HFFc6 (cell line): ENCODE measurements around the gene ARRDC4. TPM values are rescaled to one million over a fixed set of nuclear protein-coding genes. Genes with fewer than 3 reads are reported as not detected.

Experiments
- DNase-seq: peaks from one replicate; pipeline ENCODE4 v3.0.0-alpha.2; 2018
- H3K27ac Mint-ChIP-seq: 2 replicates; pipeline ENCODE4 v1.8.0; 2020; ENCODE audit warnings: mild to moderate bottlenecking, mixed read lengths
- H3K27me3 Mint-ChIP-seq: 2 replicates; pipeline ENCODE4 v1.8.0; 2021; ENCODE audit warnings: mild to moderate bottlenecking, moderate library complexity, mixed read lengths; ENCODE audit not compliant: insufficient read depth
- H3K36me3 Mint-ChIP-seq: 2 replicates; pipeline ENCODE4 v1.8.0; 2021; ENCODE audit warnings: low read depth, mixed read lengths
- H3K4me1 Mint-ChIP-seq: 2 replicates; pipeline ENCODE4 v1.8.0; 2020; ENCODE audit warnings: low read depth, mixed read lengths
- H3K4me3 Mint-ChIP-seq: 2 replicates; pipeline ENCODE4 v1.8.0; 2020; ENCODE audit warnings: mild to moderate bottlenecking, moderate library complexity, mixed read lengths
- H3K9me3 Mint-ChIP-seq: 2 replicates; pipeline ENCODE4 v1.8.0; 2020; ENCODE audit warnings: mild to moderate bottlenecking, mixed read lengths
- total RNA-seq, 6 experiments: library from RNA; stranded (reverse); fragmentation: NEBNext Ultra II Directional; extraction: Animal tissue kit (Norgen Biotek cat#: 25700); gene quantifications; 2 replicates in 1 of 6; 3 replicates in 5 of 6; pipeline ENCODE4 v1.2.3, GENCODE V29; 2021
- TF ChIP-seq, protein P1 (sequence below): fragments of 200-600 bp; sonication (generic); IDR thresholded peaks from 2 replicates; pipeline ENCODE4 v1.5.0; 2021; ENCODE audit warnings: antibody characterized with exemption, mild to moderate bottlenecking

The ARRDC4 gene
- total RNA-seq, 6 experiments from 2014 or later = 20.2 to 60.1 (median 23.8) TPM

DNA sequence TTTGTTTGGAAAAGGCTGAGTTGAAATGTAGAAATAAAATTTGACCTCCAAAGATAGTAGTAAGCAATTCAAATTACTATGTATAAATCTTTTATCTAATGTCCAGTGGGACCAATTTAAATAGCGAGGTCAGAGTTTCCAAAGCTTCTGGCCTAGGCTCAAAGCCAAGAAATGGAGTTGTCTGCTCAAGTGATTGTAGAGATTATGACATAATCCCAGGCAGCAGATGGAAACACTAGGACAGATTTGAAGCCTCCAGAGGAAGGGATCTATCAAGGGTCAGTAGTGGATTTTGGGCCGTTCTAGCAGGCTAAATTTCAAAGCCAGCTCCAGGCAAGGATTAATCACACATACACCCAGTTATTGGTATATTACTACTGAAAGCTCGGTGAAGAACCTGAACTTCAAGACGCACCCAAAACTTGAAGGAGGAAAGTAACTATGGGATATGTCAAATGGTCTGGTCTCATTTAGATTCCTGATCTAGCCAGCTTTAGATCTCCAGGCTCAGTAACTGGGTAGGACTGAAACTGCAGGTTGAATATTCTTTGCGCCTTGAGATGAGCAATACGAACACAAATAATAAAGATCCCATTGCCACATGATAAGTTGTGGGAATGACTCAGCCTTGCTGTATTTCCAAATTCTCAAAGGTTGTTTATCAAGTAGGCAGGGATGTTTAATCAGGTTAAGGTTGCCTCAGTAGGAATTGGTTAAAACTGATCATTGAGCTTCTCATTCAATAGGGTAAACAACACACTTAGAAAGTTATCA lies 30.9 kb upstream of the ARRDC4 start:
- no peak overlapping the region for H3K27ac Mint-ChIP-seq
- no peak overlapping the region for H3K4me3 Mint-ChIP-seq
- no peaks in the 10 kb centered on the region; the same call in 1 of the 2 replicates for H3K4me1 Mint-ChIP-seq
- TF ChIP-seq, protein P1, sequence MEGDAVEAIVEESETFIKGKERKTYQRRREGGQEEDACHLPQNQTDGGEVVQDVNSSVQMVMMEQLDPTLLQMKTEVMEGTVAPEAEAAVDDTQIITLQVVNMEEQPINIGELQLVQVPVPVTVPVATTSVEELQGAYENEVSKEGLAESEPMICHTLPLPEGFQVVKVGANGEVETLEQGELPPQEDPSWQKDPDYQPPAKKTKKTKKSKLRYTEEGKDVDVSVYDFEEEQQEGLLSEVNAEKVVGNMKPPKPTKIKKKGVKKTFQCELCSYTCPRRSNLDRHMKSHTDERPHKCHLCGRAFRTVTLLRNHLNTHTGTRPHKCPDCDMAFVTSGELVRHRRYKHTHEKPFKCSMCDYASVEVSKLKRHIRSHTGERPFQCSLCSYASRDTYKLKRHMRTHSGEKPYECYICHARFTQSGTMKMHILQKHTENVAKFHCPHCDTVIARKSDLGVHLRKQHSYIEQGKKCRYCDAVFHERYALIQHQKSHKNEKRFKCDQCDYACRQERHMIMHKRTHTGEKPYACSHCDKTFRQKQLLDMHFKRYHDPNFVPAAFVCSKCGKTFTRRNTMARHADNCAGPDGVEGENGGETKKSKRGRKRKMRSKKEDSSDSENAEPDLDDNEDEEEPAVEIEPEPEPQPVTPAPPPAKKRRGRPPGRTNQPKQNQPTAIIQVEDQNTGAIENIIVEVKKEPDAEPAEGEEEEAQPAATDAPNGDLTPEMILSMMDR = no peak
- H3K36me3 Mint-ChIP-seq = peaks cover 8% of the 10 kb centered on the region
- H3K9me3 Mint-ChIP-seq = peaks cover 21% of the 10 kb centered on the region
- no peak for DNase-seq
- H3K27me3 Mint-ChIP-seq = no peaks in the 10 kb centered on the region; the same call in 1 of the 2 replicates

DNA sequence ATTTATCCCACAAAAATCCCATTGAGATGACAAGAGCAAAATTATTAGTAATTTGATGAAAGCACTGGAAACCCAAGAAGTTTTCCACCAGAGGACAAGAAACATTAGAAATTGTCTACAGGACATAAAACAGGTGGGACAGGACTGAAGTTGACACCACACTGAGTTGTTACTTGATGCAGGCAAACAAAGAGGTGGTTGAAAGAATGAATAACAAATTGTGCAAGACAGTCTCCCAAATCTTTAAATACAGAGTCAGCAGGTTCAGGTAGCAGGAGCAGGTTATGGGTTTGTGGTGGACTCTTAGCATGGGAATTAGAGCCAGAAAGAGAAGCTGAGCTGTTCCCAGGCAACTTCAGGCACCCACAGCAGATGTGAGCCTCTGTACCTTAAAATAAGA lies 30.3 kb upstream of the ARRDC4 start:
- H3K36me3 Mint-ChIP-seq = peaks cover 8% of the 10 kb centered on the region
- H3K27ac Mint-ChIP-seq = no peak overlapping the region
- TF ChIP-seq, protein P1 = no peak
- no peak for DNase-seq
- no peaks in the 10 kb centered on the region; the same call in 1 of the 2 replicates for H3K27me3 Mint-ChIP-seq
- no peaks in the 10 kb centered on the region; the same call in 1 of the 2 replicates for H3K4me1 Mint-ChIP-seq
- peaks cover 17% of the 10 kb centered on the region for H3K9me3 Mint-ChIP-seq
- no peak overlapping the region for H3K4me3 Mint-ChIP-seq

DNA sequence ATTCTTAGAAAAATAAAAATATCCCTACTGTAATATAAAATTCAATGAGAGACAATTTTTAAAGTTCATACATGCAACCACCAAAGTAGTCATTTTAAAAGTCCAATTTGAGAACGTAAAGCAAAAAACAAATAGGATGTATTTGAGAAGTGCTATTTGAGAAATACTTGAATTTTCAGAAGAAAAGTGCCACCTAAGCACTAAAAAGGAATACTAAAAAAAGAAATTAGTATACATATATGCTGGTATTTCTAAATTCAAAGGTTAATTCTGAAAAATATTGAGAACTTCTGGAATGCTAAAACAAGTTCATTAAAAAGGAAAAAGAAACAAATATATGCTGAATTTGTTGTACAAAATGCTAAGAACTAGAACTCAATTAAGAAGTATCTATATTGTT lies 29.2 kb upstream of the ARRDC4 start:
- H3K4me3 Mint-ChIP-seq = no peak overlapping the region
- peaks cover 17% of the 10 kb centered on the region for H3K9me3 Mint-ChIP-seq
- H3K36me3 Mint-ChIP-seq = peaks cover 8% of the 10 kb centered on the region
- H3K27me3 Mint-ChIP-seq = no peaks in the 10 kb centered on the region; the same call in 1 of the 2 replicates
- no peaks in the 10 kb centered on the region; the same call in 1 of the 2 replicates for H3K4me1 Mint-ChIP-seq
- H3K27ac Mint-ChIP-seq = no peak overlapping the region
- DNase-seq = no peak
- TF ChIP-seq, protein P1 = no peak

DNA sequence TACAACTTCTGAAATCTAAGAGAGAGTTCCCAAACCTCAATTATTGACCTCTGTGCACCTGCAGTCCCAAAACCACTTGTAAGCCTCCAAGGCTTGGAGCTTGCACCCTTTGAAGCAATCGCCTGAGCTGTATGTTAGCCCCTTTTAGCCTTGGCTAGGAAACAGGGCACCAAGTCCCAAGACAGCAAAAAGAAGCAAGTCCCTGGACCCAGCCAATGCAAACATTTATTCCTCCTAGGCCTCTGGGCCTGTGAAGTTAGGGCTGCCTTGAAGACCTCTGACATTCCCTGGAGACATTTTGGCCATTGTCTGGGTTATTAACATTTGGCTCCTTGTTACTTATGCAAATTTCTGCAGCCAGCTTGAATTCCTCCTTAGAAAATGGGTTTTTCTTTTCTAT lies 26.9 kb upstream of the ARRDC4 start:
- Mint-ChIP-seq H3K27me3 (no peaks in the 10 kb centered on the region; the same call in 1 of the 2 replicates), H3K27ac (no peak overlapping the region), H3K9me3 (peaks cover 17% of the 10 kb centered on the region), H3K4me1 (no peaks in the 10 kb centered on the region; the same call in 1 of the 2 replicates), H3K36me3 (peaks cover 8% of the 10 kb centered on the region), H3K4me3 (no peak overlapping the region)
- TF ChIP-seq, protein P1 = no peak
- no peak for DNase-seq

DNA sequence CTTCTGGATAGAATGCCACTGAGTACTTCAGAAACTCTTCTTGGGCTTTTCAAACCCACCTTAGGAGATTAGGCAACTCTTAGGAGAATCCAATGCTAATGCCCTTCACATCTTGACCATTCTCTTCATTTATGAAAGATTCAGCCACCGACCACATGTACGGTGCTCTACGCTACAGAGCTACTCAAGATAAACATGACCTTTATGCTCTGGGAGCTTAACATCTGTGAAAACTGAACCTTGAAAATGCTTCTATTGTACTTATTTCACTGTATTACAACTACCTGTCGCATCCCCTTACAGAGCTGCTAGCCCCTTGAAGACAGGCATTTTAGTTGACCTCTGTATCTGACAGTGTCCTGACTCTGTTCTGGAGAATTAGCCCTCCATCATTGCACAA lies 19.5 kb upstream of the ARRDC4 start:
- TF ChIP-seq, protein P1 = no peak
- no peak for DNase-seq
- H3K4me1 Mint-ChIP-seq = no peaks in the 10 kb centered on the region
- no peak overlapping the region for H3K4me3 Mint-ChIP-seq
- H3K36me3 Mint-ChIP-seq = no peaks in the 10 kb centered on the region
- H3K27me3 Mint-ChIP-seq = no peaks in the 10 kb centered on the region
- no peaks in the 10 kb centered on the region for H3K9me3 Mint-ChIP-seq
- H3K27ac Mint-ChIP-seq = no peak overlapping the region
